MM.1S (cell line): Measurements from ENCODE around the gene GOLGA2.

ENCODE experiments used
- EZH2 ChIP-seq: fragments of 300-600 bp; sonication (generic); optimal IDR thresholded peaks from 2 replicates; pipeline ENCODE3; 2017; ENCODE audit warnings: low read depth, mild to moderate bottlenecking, antibody characterized with exemption, low read length, mixed read lengths
- EZH2phosphoT487 ChIP-seq: fragments of 300-600 bp; sonication (generic); IDR thresholded peaks from 2 replicates; pipeline ENCODE4 v1.6.1; 2018; ENCODE audit warnings: antibody characterized with exemption, low read length
- TF ChIP-seq, protein P1 (sequence below): fragments of 300-600 bp; sonication (generic); IDR thresholded peaks from 2 replicates; pipeline ENCODE4 v1.5.1; 2016; ENCODE audit warnings: antibody characterized with exemption, low read length, mixed read lengths

DNA sequence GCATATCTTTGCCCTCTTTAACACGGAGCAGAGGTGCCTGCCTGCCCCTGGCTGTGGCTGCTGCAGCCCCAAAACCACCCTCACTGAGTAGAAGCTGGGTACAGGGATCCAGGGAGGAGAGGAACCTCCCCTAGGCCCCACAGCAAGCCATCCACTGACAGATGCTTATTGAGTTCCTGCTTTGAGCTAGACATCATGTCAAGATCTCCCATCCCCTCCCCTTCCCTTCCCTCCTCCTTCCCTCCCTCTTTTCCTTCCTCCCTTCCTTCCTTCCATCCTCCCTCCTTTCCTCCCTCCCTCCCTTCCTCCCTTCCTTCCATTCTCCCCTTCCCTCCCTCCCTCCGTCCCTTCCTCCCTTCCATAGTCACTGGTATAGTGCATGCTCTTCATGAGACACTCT is 29.3 kb downstream of the GOLGA2 start:
- TF ChIP-seq, protein P1, sequence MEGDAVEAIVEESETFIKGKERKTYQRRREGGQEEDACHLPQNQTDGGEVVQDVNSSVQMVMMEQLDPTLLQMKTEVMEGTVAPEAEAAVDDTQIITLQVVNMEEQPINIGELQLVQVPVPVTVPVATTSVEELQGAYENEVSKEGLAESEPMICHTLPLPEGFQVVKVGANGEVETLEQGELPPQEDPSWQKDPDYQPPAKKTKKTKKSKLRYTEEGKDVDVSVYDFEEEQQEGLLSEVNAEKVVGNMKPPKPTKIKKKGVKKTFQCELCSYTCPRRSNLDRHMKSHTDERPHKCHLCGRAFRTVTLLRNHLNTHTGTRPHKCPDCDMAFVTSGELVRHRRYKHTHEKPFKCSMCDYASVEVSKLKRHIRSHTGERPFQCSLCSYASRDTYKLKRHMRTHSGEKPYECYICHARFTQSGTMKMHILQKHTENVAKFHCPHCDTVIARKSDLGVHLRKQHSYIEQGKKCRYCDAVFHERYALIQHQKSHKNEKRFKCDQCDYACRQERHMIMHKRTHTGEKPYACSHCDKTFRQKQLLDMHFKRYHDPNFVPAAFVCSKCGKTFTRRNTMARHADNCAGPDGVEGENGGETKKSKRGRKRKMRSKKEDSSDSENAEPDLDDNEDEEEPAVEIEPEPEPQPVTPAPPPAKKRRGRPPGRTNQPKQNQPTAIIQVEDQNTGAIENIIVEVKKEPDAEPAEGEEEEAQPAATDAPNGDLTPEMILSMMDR, result no peak
- no peak for TF ChIP-seq EZH2
- TF ChIP-seq EZH2phosphoT487, result no peak
